Osteocyte (in vitro differentiated cells): Measurements from ENCODE around the gene RIPOR3. TPM values are rescaled to one million over a fixed set of nuclear protein-coding genes. Genes with fewer than 3 reads are reported as not detected.

ENCODE experiments used
- DNase-seq: peaks from one replicate; pipeline ENCODE4 v3.0.0; 2021; ENCODE audit warnings: mixed read lengths; ENCODE audit not compliant: unreplicated experiment; ENCODE audit errors: extremely low spot score
- H3K27ac Mint-ChIP-seq: one replicate; pipeline ENCODE4 v1.8.0; 2021; ENCODE audit warnings: mild to moderate bottlenecking, mixed read lengths; ENCODE audit not compliant: unreplicated experiment
- H3K27me3 Mint-ChIP-seq: one replicate; pipeline ENCODE4 v1.8.0; 2021; ENCODE audit warnings: mixed read lengths; ENCODE audit not compliant: unreplicated experiment
- H3K36me3 Mint-ChIP-seq: one replicate; pipeline ENCODE4 v1.8.0; 2021; ENCODE audit warnings: mixed read lengths; ENCODE audit not compliant: unreplicated experiment
- H3K4me1 Mint-ChIP-seq: one replicate; pipeline ENCODE4 v1.8.0; 2021; ENCODE audit warnings: mixed read lengths; ENCODE audit not compliant: unreplicated experiment
- H3K4me3 Mint-ChIP-seq: one replicate; pipeline ENCODE4 v1.8.0; 2021; ENCODE audit warnings: mild to moderate bottlenecking, moderate library complexity, mixed read lengths; ENCODE audit not compliant: unreplicated experiment
- H3K9me3 Mint-ChIP-seq: one replicate; pipeline ENCODE4 v1.8.0; 2021; ENCODE audit warnings: mixed read lengths; ENCODE audit not compliant: unreplicated experiment
- CTCF ChIP-seq: fragments of 200-600 bp; sonication (generic); IDR thresholded peaks from 2 replicates; pipeline ENCODE4 v1.5.0; 2021; ENCODE audit warnings: antibody characterized with exemption, mild to moderate bottlenecking, moderate library complexity
- long read RNA-seq: library from polyadenylated mRNA; unstranded; transcript quantifications from one replicate; pipeline ENCODE4 v2.0.0, GENCODE V29; 2021
- total RNA-seq: library from RNA; stranded (reverse); gene quantifications from 2 replicates; pipeline ENCODE4 v1.2.1, GENCODE V29; 2021

The RIPOR3 gene
- 0.11 and 0.37 TPM in 2 replicates for total RNA-seq
- long read RNA-seq, partial matches to known transcripts = 0 of 1 reads
- long read RNA-seq, other reads (novel, unspliced or antisense) = 1 of 1 reads

GRCh38 chr20:50690650-50691572 lies at the start of gene RIPOR3:
RIPOR3 (minus strand) TSS chr20:50691542; CDS start chr20:50691128, 414 bp downstream.
- TF ChIP-seq CTCF = no peak

DNA sequence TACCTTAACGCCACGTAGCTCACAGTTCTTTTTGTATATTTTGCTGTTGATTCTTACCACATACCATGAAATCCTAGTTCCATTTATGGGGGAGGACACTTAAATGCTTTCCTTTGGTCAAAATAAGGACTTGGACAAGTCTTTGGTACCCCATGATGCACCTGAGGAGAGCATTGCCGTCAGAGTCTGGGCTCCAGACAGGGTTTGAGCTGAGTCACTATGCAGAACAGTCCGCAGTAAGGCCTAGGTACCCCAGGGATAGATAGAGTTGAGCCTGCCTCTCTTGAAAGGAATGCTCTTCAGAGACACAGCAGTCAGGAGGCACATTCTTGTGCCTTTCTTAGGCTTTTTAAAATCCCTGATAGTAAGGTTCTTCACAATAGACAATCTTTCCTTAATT lies 46.0 kb upstream of the RIPOR3 start:
- no peak overlapping the region for H3K4me3 Mint-ChIP-seq
- peak; percentile 17 for DNase-seq
- no peak overlapping the region for H3K27ac Mint-ChIP-seq
- peaks cover 11% of the 10 kb centered on the region for H3K4me1 Mint-ChIP-seq
- TF ChIP-seq CTCF = no peak
- no peaks in the 10 kb centered on the region for H3K9me3 Mint-ChIP-seq
- H3K36me3 Mint-ChIP-seq = no peaks in the 10 kb centered on the region
- H3K27me3 Mint-ChIP-seq = peaks cover 16% of the 10 kb centered on the region

More at GRCh38 chr20:50690650-50691572, at the start of gene RIPOR3:
- no peaks in the 10 kb centered on the region for H3K36me3 Mint-ChIP-seq
- no peak for DNase-seq
- H3K4me3 Mint-ChIP-seq = peak within 1 kb of the TSS; percentile 51
- H3K27ac Mint-ChIP-seq = no peak within 1 kb of the TSS
- H3K9me3 Mint-ChIP-seq = no peaks in the 10 kb centered on the region
- peaks cover 51% of the 10 kb centered on the region for H3K27me3 Mint-ChIP-seq
- peaks cover 28% of the 10 kb centered on the region for H3K4me1 Mint-ChIP-seq

- Mint-ChIP-seq H3K4me3 (no peak overlapping the region), H3K9me3 (no peaks in the 10 kb centered on the region), H3K36me3 (no peaks in the 10 kb centered on the region), H3K27me3 (peaks cover 18% of the 10 kb centered on the region), H3K4me1 (peaks cover 2% of the 10 kb centered on the region), H3K27ac (no peak overlapping the region)
- TF ChIP-seq CTCF = no peak
- DNase-seq = no peak
Measured at GRCh38 chr20:50735813-50736212, 44.5 kb upstream of the RIPOR3 start.

GRCh38 chr20:50734730-50735679 lies 43.7 kb upstream of the RIPOR3 start:
- no peak overlapping the region for H3K4me3 Mint-ChIP-seq
- H3K27ac Mint-ChIP-seq = no peak overlapping the region
- DNase-seq = peak; percentile 17
- no peak for TF ChIP-seq CTCF
- peaks cover 18% of the 10 kb centered on the region for H3K27me3 Mint-ChIP-seq
- no peaks in the 10 kb centered on the region for H3K9me3 Mint-ChIP-seq
- H3K36me3 Mint-ChIP-seq = no peaks in the 10 kb centered on the region
- peaks cover 7% of the 10 kb centered on the region for H3K4me1 Mint-ChIP-seq
